Smooth muscle cell (in vitro differentiated cells): ENCODE results near the gene NCOA6. TPM values are rescaled to one million over a fixed set of nuclear protein-coding genes. Genes with fewer than 3 reads are reported as not detected.

Source experiments
- DNase-seq: peaks from one replicate; lab custom pipeline; 2025; ENCODE audit not compliant: unreplicated experiment; lab: John Stamatoyannopoulos, UW
- H2AFZ ChIP-seq: fragments of 200-600 bp; sonication (generic); 2 replicates; pipeline ENCODE4 v1.6.0; 2016; ENCODE audit warnings: antibody characterized with exemption, low read depth, mild to moderate bottlenecking
- H3F3A ChIP-seq: fragments of 200-600 bp; sonication (generic); 2 replicates; pipeline ENCODE4 v1.6.0; 2017; ENCODE audit warnings: antibody characterized with exemption, low read depth
- H3K27ac ChIP-seq: fragments of 200-600 bp; sonication (generic); 2 replicates; pipeline ENCODE4 v1.5.1; 2016; ENCODE audit warnings: low read depth, mild to moderate bottlenecking
- H3K27me3 ChIP-seq: fragments of 200-600 bp; sonication (generic); 2 replicates; pipeline ENCODE4 v1.6.1; 2016; ENCODE audit warnings: low read depth, mild to moderate bottlenecking
- H3K36me3 ChIP-seq: fragments of 200-600 bp; sonication (generic); 2 replicates; pipeline ENCODE4 v1.5.1; 2016; ENCODE audit warnings: low read depth
- H3K4me1 ChIP-seq: fragments of 200-600 bp; sonication (generic); 2 replicates; pipeline ENCODE4 v1.5.1; 2016; ENCODE audit warnings: low read depth
- H3K4me2 ChIP-seq: fragments of 200-600 bp; sonication (generic); 2 replicates; pipeline ENCODE4 v1.6.0; 2016; ENCODE audit warnings: mild to moderate bottlenecking
- H3K4me3 ChIP-seq: fragments of 200-600 bp; sonication (generic); 2 replicates; pipeline ENCODE4 v1.5.1; 2016; ENCODE audit warnings: mild to moderate bottlenecking
- H3K79me2 ChIP-seq: fragments of 200-600 bp; sonication (generic); 2 replicates; pipeline ENCODE4 v1.6.0; 2016; ENCODE audit warnings: low read depth, mild to moderate bottlenecking
- H3K9ac ChIP-seq: fragments of 200-600 bp; sonication (generic); 2 replicates; pipeline ENCODE4 v1.6.0; 2016; ENCODE audit warnings: low read depth
- H3K9me3 ChIP-seq: fragments of 200-600 bp; sonication (generic); replicated peaks from 2 replicates; pipeline ENCODE4 v1.5.1; 2016; ENCODE audit warnings: low read depth
- H4K20me1 ChIP-seq: fragments of 200-600 bp; sonication (generic); 2 replicates; pipeline ENCODE4 v1.6.0; 2016; ENCODE audit warnings: low read depth
- CTCF ChIP-seq: fragments of 200-600 bp; sonication (generic); IDR thresholded peaks from 2 replicates; pipeline ENCODE4 v1.5.1; 2017; ENCODE audit warnings: borderline replicate concordance, mild to moderate bottlenecking, antibody characterized with exemption; ENCODE audit not compliant: insufficient read depth, poor library complexity, severe bottlenecking
- WGBS: methylation state at CpG from one replicate; pipeline ENCODE4 v1.1.7; 2016; ENCODE audit warnings: low lambda C conversion rate; 5-methylcytosine and 5-hydroxymethylcytosine counted together
- polyA plus RNA-seq: library from polyadenylated mRNA; unstranded; fragments of >200 nt; fragmentation: Nextera tagmentation; extraction: Ambion mirVana; gene quantifications from 2 replicates; pipeline ENCODE4 v1.2.1, GENCODE V29; 2016
- total RNA-seq: library from RNA; depleted of rRNA; stranded (reverse); fragments of >200 nt; gene quantifications from 2 replicates; pipeline ENCODE4 v1.2.3, GENCODE V29; 2014

NCOA6 gene
- total and polyA plus RNA-seq, 2 experiments from 2014 or later, result 15.6 to 19.0 TPM

- whole genome bisulfite sequencing, result 94% methylated on average over 4 of the region's 4 CpGs
- Histone ChIP-seq H3K36me3 (no peaks in the 10 kb centered on the region), H2AFZ (no peak overlapping the region), H3K27me3 (no peaks in the 10 kb centered on the region), H3K9ac (no peak overlapping the region), H3F3A (no peaks in the 10 kb centered on the region), H3K4me1 (no peaks in the 10 kb centered on the region), H3K79me2 (no peaks in the 10 kb centered on the region), H4K20me1 (no peaks in the 10 kb centered on the region), H3K4me3 (no peak overlapping the region), H3K27ac (no peak overlapping the region), H3K9me3 (no peaks in the 10 kb centered on the region), H3K4me2 (no peak overlapping the region)
- TF ChIP-seq CTCF, result no peak
- no peak for DNase-seq
Observed at GRCh38 chr20:34852298-34852697, 26.8 kb upstream of the NCOA6 start.

GRCh38 chr20:34850969-34851368, 25.5 kb upstream of the NCOA6 start:
- TF ChIP-seq CTCF, result no peak
- Histone ChIP-seq H3K9ac (no peak overlapping the region), H3K4me2 (no peak overlapping the region), H3K27ac (no peak overlapping the region), H3K4me3 (no peak overlapping the region), H3K36me3 (no peaks in the 10 kb centered on the region), H2AFZ (no peak overlapping the region), H3K4me1 (no peaks in the 10 kb centered on the region), H3K27me3 (no peaks in the 10 kb centered on the region), H3F3A (no peaks in the 10 kb centered on the region), H4K20me1 (no peaks in the 10 kb centered on the region), H3K9me3 (no peaks in the 10 kb centered on the region), H3K79me2 (no peaks in the 10 kb centered on the region)
- DNase-seq, result no peak
- 96% methylated on average over 14 of the region's 14 CpGs for WGBS

GRCh38 chr20:34849778-34850177, 24.3 kb upstream of the NCOA6 start:
- Histone ChIP-seq H3F3A (no peaks in the 10 kb centered on the region), H3K4me1 (no peaks in the 10 kb centered on the region), H3K4me2 (no peak overlapping the region), H3K36me3 (no peaks in the 10 kb centered on the region), H4K20me1 (no peaks in the 10 kb centered on the region), H3K27ac (no peak overlapping the region), H2AFZ (no peak overlapping the region), H3K79me2 (no peaks in the 10 kb centered on the region), H3K9me3 (no peaks in the 10 kb centered on the region), H3K9ac (no peak overlapping the region), H3K27me3 (no peaks in the 10 kb centered on the region), H3K4me3 (no peak overlapping the region)
- TF ChIP-seq CTCF, result no peak
- no peak for DNase-seq
- WGBS, result 86% methylated on average over 9 of the region's 9 CpGs

- no peak for DNase-seq
- Histone ChIP-seq H2AFZ (no peak overlapping the region), H4K20me1 (no peaks in the 10 kb centered on the region), H3K9me3 (no peaks in the 10 kb centered on the region), H3K4me1 (no peaks in the 10 kb centered on the region), H3K4me3 (no peak overlapping the region), H3K27ac (no peak overlapping the region), H3K9ac (no peak overlapping the region), H3K4me2 (no peak overlapping the region), H3F3A (no peaks in the 10 kb centered on the region), H3K79me2 (no peaks in the 10 kb centered on the region), H3K27me3 (no peaks in the 10 kb centered on the region), H3K36me3 (no peaks in the 10 kb centered on the region)
- WGBS, result 98% methylated on average over 5 of the region's 5 CpGs
- no peak for TF ChIP-seq CTCF
Observed at GRCh38 chr20:34848597-34848996, 23.1 kb upstream of the NCOA6 start.
